Tibial nerve (tissue), 4 donors: ENCODE measurements around the gene EPHA6. TPM values are rescaled to one million over a fixed set of nuclear protein-coding genes. Genes with fewer than 3 reads are reported as not detected.

Experiments
- DNase-seq, 2 donors: peaks; one replicate each; pipeline ENCODE4 v3.0.0-alpha.2; 2019; ENCODE audit warnings: low spot score in 2 of 2
- H3K27ac ChIP-seq, 4 donors: fragments of 200-600 bp; sonication (generic) in 3 of 4; one replicate each; pipeline ENCODE4 v1.5.1; 2017 to 2019; ENCODE audit warnings: mild to moderate bottlenecking in 1 of 4
- H3K27me3 ChIP-seq, 2 donors: fragments of 200-600 bp; sonication (generic) in 1 of 2; one replicate each; pipeline versions ENCODE4 v1.5.1 to v1.6.0; 2017 to 2019
- H3K36me3 ChIP-seq, 3 donors: fragments of 200-600 bp; sonication (generic); one replicate each; pipeline ENCODE4 v1.5.1; 2018 to 2019
- H3K4me1 ChIP-seq, 4 donors: fragments of 200-600 bp; sonication (generic) in 3 of 4; one replicate each; pipeline ENCODE4 v1.5.1; 2017 to 2019
- H3K4me3 ChIP-seq, 4 donors: fragments of 200-600 bp; sonication (generic) in 3 of 4; one replicate each; pipeline ENCODE4 v1.5.1; 2017 to 2019; ENCODE audit warnings: mild to moderate bottlenecking in 1 of 4, moderate library complexity in 1 of 4
- H3K9me3 ChIP-seq, 4 donors: fragments of 200-600 bp; sonication (generic) in 3 of 4; one replicate each; pipeline ENCODE4 v1.5.1; 2017 to 2019
- CTCF ChIP-seq, 5 experiments: fragments of 200-600 bp in 3 of 5; fragments of 450-650 bp in 2 of 5; sonication (generic) in 3 of 5; IDR thresholded peaks; one replicate each; pipeline ENCODE4 v1.5.1; 2016 to 2019; ENCODE audit warnings: antibody characterized with exemption in 5 of 5, mild to moderate bottlenecking in 3 of 5, moderate library complexity in 2 of 5
- EP300 ChIP-seq, 2 donors: sonication (generic); formaldehyde crosslinking; IDR thresholded peaks; one replicate each; pipeline ENCODE4 v1.6.1; 2017; ENCODE audit warnings: antibody characterized with exemption in 2 of 2, mild to moderate bottlenecking in 1 of 2
- POLR2A ChIP-seq, 2 donors: fragments of 450-650 bp; IDR thresholded peaks; one replicate each; pipeline ENCODE4 v1.6.1; 2017; ENCODE audit warnings: antibody characterized with exemption in 2 of 2, mild to moderate bottlenecking in 2 of 2, moderate library complexity in 2 of 2
- WGBS, 2 donors: methylation state at CpG; one replicate each; pipeline ENCODE4 v1.1.5; 2018; 5-methylcytosine and 5-hydroxymethylcytosine counted together
- total RNA-seq, 4 donors: library from RNA; depleted of rRNA; stranded (reverse); fragments of >200 nt; gene quantifications; one replicate each; pipeline ENCODE4 v1.1.0, GENCODE V29; 2016

The EPHA6 gene
- total RNA-seq, 4 donors from 2014 or later = 0.30 to 1.3 (median 0.61) TPM

- TF ChIP-seq CTCF (IDR thresholded peaks at IDR 0.05) (no peak), POLR2A (IDR thresholded peaks at IDR 0.05) (no peak), EP300 (IDR thresholded peaks at IDR 0.05) (no peak)
Measured at GRCh38 chr3:96991231-96991630, 176.8 kb downstream of the EPHA6 start.

GRCh38 chr3:96991800-96992365 is 177.5 kb downstream of the EPHA6 start:
- peaks cover 0 to 10% (median 0%) of the 10 kb centered on the region in 4 donors for H3K9me3 ChIP-seq
- DNase-seq = no peak
- 56 to 60% methylated on average over 4 of the region's 4 CpGs for WGBS, 2 donors
- no peak overlapping the region for H3K27ac ChIP-seq
- H3K4me1 ChIP-seq = peaks cover 0 to 3% (median 0%) of the 10 kb centered on the region in 4 donors
- H3K27me3 ChIP-seq = no peaks in the 10 kb centered on the region
- TF ChIP-seq POLR2A (IDR thresholded peaks at IDR 0.05) (no peak), EP300 (IDR thresholded peaks at IDR 0.05) (no peak), CTCF (IDR thresholded peaks at IDR 0.05) (no peak)
- no peaks in the 10 kb centered on the region for H3K36me3 ChIP-seq
- H3K4me3 ChIP-seq = no peak overlapping the region

More at GRCh38 chr3:96991231-96991630, 176.8 kb downstream of the EPHA6 start:
- Histone ChIP-seq H3K4me1 (peaks cover 0 to 3% (median 0%) of the 10 kb centered on the region in 4 donors), H3K27me3 (no peaks in the 10 kb centered on the region), H3K4me3 (no peak overlapping the region), H3K9me3 (peaks cover 0 to 4% (median 0%) of the 10 kb centered on the region in 4 donors), H3K27ac (no peak overlapping the region), H3K36me3 (no peaks in the 10 kb centered on the region)
- whole genome bisulfite sequencing, 2 donors = 70 to 75% methylated on average over 2 of the region's 2 CpGs
- no peak for DNase-seq

- H3K9me3 ChIP-seq = peaks cover 0 to 11% (median 0%) of the 10 kb centered on the region in 4 donors
- no peak for DNase-seq
- no peaks in the 10 kb centered on the region for H3K36me3 ChIP-seq
- TF ChIP-seq CTCF (IDR thresholded peaks at IDR 0.05) (no peak), POLR2A (IDR thresholded peaks at IDR 0.05) (no peak), EP300 (IDR thresholded peaks at IDR 0.05) (no peak)
- H3K4me3 ChIP-seq = no peak overlapping the region
- WGBS, 2 donors = 87 to 95% methylated on average over 3 of the region's 3 CpGs
- no peaks in the 10 kb centered on the region for H3K27me3 ChIP-seq
- peaks cover 0 to 3% (median 0%) of the 10 kb centered on the region in 4 donors for H3K4me1 ChIP-seq
- no peak overlapping the region for H3K27ac ChIP-seq
Measured at GRCh38 chr3:96994988-96995387, 180.6 kb downstream of the EPHA6 start.

GRCh38 chr3:96996009-96996408 is 181.6 kb downstream of the EPHA6 start:
- 74 to 84% methylated on average over 1 of the region's 1 CpG for WGBS, 2 donors
- Histone ChIP-seq H3K27ac (no peak overlapping the region), H3K4me1 (peaks cover 0 to 3% (median 0%) of the 10 kb centered on the region in 4 donors), H3K9me3 (peaks cover 0 to 11% (median 0%) of the 10 kb centered on the region in 4 donors), H3K27me3 (no peaks in the 10 kb centered on the region), H3K36me3 (no peaks in the 10 kb centered on the region), H3K4me3 (no peak overlapping the region)
- TF ChIP-seq POLR2A (IDR thresholded peaks at IDR 0.05) = no peak
- TF ChIP-seq CTCF (IDR thresholded peaks at IDR 0.05) = no peak
- no peak for TF ChIP-seq EP300 (IDR thresholded peaks at IDR 0.05)
- DNase-seq = no peak

GRCh38 chr3:97001611-97002010 is 187.2 kb downstream of the EPHA6 start:
- H3K4me1 ChIP-seq = no peaks in the 10 kb centered on the region
- DNase-seq = no peak
- H3K36me3 ChIP-seq = no peaks in the 10 kb centered on the region
- H3K9me3 ChIP-seq = peaks cover 0 to 11% (median 0%) of the 10 kb centered on the region in 4 donors
- 40 to 58% methylated on average over 1 of the region's 1 CpG for WGBS, 2 donors
- no peak for TF ChIP-seq POLR2A (IDR thresholded peaks at IDR 0.05)
- no peak for TF ChIP-seq CTCF (IDR thresholded peaks at IDR 0.05)
- no peak for TF ChIP-seq EP300 (IDR thresholded peaks at IDR 0.05)
- no peak overlapping the region for H3K4me3 ChIP-seq
- H3K27ac ChIP-seq = no peak overlapping the region
- H3K27me3 ChIP-seq = no peaks in the 10 kb centered on the region
